GM19372 (cell line): ENCODE measurements around the gene MPHOSPH9.

Experiments used
- ATAC-seq: cut with Tn5 transposase; IDR thresholded peaks from one replicate; pipeline ENCODE4 v1.9.1; 2021; ENCODE audit warnings: mild to moderate bottlenecking, low read depth, moderate library complexity; ENCODE audit not compliant: unreplicated experiment

MPHOSPH9 gene

DNA sequence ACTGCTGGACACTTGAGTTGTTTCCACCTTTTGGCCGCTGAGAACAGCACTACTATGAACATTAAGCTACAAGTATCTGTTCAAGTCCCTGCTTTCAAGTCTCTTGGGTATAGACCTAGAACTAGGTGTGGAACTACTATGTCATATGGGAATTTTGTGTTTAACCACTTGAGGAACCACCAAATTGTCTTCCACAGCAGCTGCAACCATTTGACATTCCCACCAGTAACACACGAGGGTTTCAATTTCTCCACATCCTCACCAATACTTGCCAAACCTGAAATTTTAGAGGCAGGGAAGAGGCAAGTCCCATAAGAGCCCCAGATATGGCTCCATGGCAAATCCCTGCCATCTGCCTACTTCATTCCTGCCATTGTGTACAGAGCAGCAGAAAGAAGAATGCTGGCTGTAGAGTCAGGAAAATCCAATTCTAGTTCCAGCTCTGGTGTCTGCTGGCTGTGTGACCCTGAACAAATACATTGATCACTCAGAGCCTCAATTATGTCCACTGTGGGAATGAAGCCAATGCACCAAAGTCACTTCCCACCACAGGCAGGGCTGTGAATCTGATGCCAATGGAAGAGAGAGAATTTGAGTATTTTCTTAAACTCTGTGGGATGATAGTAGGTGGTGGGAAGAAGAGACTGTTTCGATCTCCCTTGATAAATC, 99.9 kb downstream of the MPHOSPH9 start:
- no peak for ATAC-seq

DNA sequence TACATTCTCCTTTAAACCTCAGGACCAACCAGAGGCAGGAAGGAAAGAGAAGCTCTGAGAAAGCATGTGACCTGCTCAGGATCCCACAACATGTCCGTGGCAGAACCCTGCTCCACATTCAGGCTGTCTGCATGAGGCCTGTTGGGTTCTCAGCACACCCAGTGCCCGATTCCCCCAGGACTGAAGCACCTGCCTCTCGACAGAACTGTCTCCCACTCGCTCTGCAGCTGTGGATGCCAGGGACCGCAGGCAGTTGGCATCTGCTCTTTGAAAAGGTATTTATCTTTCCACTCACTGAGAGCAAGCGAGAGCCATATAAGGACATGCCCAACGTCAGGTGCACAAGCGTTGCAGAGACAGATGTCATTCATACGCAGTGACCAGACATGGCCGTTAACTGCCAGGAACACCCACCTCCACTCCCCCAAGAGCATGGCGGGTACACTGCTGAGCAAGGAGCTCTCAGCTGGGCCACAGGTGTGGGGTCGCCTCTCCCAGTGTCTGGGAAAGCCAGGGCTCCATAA, 101.0 kb downstream of the MPHOSPH9 start:
- ATAC-seq: no peak

DNA sequence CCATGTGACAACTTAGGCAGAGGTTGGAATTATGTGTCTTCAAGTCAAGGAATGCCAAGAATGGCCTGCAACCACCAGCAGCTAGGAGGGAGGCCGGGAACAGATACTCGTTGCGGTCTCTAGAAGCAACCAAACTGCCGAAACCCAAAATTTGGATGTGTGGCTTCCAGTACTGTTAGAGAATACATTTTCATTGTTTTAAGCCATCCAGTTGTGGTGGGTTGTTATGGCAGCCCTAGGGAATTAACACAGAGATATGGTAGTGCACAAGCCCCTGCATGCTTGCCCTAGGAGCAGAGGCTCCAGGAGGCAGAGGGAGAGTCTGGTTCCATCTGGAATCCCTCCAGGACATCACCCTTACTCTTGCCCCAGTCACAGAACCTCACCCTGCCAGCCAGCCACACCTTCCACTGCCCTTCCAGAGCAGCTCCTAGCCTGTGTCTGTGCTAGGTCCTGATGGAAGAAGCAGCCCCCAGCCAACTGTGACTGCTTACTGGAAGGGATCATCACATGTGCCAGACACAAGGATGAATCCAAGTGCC, 101.6 kb downstream of the MPHOSPH9 start:
- ATAC-seq: no peak

DNA sequence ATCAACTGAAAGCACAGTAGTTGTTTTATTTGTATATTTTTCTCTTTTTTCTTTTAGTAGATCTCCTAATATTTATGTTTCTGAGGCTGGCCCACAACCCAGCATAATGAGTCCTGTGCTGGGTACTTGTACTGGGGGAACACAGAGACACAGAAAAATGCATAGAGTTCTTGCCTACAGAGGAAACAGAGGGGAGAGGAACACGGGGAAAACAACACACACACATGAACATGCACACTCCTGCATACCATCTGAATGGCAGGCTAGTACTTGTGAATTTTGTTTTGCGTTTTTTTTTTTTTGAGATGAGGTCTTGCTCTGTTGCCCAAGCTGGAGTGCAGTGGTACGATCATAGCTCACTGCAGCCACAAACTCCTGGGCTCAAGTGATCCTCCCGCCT, 103.3 kb downstream of the MPHOSPH9 start:
- ATAC-seq: no peak

DNA sequence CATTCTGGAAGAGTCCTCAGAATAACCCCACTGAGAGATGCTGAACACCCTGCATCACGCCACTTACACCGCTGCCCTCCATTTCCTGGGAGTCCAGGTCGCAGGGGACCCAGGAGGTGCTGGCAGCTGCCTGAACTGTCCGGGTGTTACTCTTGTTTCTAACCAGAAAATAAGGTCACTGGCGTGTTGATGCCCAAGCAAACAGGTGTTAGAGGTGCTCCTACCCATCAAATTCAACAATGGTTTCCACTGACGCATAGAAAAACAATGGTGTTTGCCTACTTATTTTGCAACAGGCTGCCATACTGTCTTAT, 105.8 kb downstream of the MPHOSPH9 start:
- ATAC-seq: no peak

DNA sequence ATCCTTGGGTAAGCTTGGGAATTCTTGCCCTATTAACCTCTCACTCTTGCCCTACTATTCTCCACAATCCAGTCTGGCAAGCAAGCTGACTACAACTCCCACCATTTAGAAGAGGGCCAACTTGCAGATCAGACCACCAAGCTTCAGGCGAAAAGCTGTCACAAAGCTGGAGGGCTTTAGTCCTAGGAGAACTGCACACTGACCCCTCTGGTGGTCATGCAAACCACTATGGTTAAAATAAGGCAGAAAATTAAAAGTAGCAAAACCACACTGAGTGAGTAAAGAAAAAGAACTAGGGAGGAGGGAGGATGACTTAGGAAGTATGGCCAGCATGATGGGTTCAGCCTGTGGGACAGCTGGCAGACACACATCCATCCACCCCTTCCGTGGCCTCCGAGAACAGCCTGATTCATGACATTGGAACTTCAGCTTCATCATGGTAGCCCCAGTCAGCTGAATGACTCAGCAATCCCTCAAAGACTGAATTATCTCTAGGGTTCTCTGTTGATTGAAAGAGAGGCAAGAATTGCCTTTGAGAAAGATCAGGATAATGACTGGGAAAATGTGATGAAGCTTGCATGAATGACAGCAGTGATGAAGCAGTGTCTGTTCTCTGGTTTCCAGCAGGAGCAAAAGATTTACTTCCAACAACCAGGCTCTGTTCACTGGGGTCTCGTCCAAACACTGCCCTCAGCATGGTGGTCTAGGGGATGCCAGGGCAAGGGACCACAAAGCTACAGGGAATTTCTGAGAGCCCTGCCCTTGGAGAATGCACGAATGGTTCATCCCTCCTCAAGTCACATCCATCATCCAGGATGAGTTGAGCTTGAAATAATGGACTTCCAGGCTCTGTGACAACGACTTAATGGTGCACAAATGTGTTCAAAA, 106.4 kb downstream of the MPHOSPH9 start:
- no peak for ATAC-seq

DNA sequence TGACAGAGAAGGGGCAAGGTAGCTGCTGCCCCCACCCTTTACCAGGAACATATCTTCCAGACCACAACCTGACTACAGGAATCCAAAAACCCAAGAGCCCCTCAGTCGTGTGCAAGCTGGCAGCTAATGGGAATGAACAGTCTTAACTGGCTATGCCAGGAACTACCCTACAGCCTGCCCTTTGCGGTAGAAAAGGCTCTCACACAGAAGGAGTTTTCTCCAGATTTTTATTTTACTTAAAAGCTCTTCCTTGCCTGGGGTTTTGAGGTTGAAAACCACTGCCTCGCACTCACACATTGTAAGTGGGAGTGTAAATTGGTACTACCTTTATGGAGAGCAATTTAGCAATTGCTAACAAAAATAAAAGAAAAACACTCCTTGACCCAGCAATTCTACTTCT, 110.3 kb downstream of the MPHOSPH9 start:
- no peak for ATAC-seq

DNA sequence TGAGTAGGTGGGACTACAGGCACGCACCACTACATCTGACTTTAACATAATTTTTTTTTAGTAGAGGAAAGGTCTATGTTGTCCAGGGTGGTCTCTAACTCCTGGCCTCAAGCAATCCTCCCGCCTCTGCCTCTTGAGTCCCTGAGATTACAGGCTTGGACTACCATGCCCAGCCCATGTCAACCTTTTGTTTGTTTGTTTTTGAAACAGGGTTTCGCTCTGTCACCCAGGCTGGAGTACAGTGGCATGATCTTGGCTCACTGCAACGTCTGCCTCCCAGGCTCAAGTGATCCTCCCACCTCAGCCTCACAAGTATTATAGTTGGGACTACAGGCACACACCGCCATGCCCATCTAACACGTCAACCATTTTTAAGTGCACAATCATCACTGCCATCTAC, 111.3 kb downstream of the MPHOSPH9 start:
- no peak for ATAC-seq

DNA sequence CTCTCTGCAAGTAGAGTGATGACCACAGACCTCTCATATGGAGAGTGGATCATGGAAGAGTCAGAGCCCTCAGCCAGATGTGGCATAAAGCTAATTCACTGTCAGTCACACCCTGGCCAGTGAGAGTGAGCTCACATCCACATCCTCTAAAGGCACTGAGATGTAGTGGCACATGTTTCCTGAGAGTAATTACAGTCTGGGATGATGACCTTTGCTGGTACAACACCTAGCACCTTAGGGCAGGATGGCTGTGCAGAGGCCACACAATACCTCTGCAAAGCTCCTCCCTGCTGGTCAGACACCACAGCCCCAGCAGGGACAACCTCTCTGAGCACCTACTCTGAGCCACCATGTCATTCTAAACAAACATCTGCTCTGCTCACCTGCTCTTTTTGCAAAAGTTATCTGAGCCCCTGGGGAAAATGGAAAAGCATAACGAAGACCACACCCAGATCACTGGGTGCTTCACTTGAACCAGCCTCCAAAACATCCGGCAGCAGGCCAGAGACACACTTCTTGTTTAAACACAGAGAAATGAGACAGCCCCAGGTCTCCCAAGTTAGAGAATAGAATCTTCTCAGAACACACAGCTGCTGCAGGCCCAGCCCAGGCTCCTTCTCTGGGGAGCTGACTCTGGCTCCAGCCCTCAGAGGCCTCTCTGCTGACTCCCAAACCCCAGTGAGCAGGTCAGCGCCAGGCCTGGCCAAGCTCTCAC, 112.3 kb downstream of the MPHOSPH9 start:
- no peak for ATAC-seq

DNA sequence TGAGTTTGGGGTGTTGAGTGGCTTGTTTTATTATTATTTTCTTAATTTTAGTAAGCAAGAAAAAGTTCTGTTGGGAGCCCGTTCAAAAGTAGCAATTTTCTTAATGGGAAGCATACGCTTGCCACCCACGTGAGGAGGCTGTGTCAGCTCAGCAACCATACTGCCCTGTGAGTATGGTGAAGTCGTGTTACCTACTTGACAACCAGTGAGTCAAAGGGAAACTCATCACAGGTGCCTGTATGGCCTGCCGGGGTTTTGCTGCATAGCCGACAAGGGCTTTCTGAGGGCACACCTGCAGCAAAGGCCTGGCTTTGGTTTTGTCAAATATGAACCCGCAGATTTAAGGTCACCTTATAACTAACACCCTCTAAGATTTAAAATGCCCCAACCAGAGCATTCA, 113.1 kb downstream of the MPHOSPH9 start:
- no peak for ATAC-seq

DNA sequence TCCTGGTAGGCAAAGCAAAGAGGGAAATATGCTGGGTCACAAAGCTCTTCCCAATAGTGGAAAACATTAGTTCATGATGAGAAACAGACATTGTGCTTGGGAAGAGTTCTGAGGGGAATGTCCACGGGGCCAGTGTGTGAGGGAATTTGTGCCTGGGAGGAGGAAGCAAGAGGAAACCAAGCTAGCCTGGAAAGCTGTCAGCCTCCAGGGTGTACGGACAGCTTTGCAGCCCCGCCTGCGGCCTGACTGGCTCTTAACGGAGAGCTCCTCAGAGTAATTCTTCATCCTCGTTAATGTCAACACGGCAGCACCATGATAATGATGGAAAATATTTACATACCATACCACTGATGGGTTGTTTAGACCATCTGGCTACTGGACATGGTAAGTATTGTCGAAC, 114.4 kb downstream of the MPHOSPH9 start:
- ATAC-seq: no peak

DNA sequence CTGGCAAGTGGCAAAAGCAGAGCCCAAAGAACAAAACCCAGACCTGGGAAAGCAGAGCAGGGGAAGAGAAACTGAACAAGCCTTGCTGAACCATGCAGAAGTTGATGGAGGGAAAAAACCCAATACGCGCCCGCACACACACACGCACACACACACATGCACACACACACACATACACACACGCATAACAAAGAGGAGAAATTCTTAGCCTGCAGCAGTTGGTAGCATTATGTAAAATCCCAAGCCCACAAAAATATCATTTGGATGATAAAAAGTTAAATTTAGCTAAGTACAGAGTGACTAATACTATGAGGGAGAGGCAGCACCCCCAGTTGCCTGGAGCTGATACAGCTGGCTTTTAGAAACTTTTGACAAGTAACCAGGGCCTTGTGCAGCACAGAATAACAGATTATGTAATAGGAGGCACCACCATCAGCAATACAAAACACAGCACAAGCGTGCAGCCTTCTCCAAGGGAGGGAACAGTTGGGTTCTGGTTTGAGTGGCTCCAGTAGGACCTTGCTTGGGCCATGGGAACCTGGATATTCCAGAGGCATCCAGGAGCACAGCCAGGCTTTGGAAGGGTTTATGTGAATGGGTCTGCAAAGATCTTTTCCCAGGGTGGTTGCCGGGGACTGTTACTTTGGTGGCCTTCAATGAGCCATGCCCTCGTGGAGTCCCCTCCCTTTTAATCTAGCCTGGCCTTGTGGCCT, 117.4 kb downstream of the MPHOSPH9 start:
- ATAC-seq: no peak

DNA sequence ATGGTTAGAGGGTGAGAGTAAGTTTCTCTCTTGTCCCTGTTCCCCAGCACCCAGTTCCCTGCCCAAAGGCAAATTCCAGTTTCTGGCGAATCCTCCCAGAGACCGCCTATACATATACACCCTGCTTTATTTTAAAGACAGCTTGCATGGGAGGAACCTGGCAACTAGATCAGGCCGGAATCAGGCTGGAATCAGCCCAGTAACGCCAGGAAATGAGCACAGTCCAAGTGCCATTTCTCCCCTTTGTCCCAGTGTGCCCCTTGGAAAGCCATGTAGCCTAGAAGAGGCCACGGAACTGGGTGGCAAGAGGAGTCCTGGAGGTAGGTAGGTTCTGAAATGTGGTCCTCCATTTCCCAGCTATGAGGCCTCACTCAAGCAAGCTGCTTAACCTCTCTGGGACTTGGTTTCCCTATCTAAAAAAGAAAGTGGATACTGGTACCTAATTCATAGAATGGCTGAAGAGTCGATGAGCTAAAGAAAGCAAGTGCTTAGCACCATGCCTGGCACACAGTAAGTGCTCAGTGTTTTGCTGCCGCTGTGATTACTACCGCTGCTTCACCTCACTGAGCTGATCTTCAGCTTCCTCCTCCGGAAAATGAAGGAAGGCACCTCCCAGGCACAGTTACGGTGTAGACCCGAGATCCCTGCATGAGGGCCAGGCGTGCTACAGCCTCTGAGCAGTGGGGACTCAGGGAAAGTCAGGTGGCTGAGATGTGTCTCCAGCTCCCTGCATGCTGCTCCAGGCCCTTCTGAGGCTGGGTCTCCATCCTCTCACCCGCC, 118.4 kb downstream of the MPHOSPH9 start:
- ATAC-seq: no peak

DNA sequence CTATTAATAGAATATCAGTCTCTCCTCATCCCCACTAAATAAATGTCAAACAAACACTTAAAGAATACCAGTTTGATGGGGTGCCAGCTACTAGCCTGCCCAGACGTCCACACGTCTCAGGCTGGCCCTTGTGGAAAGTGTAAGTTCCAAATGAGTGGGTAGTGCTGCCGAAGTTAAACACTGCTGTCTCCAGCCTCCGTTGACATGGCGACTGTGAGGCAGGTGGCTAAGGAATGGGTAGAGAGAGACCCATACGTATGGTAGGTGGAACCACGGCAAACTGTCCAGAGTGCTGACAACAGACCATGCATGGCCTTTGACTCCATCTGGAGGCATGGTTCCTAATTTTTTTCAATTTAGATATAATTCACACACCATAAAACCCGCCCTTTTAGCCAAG, 119.9 kb downstream of the MPHOSPH9 start:
- no peak for ATAC-seq

DNA sequence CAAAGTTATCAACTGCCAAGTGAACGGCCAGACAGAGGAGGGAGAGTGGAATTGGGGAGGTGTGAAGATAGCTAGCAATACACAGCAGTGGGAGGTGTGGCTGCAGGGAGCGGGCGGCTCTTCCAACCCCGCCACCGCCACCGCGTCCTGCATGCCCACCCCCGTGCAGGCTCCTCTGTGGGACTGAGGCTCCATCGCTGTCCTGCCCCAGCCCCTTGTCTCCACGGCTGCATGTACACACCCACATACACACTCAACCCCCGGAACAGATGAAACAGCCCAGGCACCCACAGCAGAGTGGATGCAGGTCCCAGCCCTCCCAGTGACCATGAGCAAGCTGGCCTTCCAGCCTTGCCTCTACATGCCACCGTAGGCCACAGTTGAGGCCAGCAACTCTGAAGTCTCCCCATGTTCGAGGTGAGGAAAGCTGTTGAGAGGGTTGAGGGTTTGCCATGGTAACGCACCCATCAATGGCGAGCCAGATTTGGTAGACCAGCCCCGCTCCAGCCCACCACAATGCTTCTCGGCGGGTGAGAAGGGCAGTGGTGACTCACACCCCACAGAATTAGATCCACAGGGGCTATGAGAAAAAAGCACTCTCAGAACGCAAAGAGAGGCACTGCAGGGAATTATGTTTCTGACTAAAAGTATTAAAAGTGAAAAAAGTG, 121.3 kb downstream of the MPHOSPH9 start:
- no peak for ATAC-seq

DNA sequence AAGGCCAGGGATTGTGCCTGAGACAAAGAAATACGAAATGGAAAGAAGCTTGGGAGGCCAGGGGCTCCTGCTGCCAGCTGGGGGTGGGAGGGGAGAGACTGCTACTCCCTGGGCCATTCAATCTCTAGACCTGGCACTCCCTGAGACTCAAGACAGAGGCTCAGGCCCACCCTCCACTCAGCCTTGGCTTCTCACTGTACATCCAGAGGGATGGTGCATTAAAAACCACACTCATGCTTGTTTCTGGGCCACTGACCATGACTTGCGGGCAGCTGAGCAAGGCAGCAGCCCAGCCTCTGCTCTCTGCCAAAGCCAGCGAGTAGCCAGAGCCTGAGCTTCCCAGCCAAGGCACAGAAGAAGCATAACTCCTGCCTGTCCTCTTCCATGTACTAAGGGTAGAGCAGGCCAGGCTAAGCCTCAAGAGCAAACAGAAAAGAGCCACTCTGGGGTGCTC, 123.6 kb downstream of the MPHOSPH9 start:
- ATAC-seq: no peak

DNA sequence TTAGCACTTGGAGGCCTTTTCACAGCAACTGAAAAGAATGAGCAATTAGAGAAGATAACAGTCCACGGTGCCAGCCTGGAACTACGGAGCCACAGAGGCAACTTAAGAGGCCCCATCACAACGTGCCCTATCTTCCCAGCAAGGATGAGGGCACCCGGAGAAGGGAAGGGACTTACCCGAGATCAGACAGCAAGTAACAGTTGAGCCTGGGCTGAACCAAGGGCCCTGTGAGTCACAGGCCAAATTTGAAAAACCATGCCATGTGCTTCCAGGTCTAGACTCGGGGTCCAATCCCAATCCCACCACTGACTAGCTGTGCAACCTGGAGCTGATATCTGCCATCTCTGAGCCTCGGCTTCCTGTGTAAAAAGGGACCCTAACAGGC, 124.3 kb downstream of the MPHOSPH9 start:
- no peak for ATAC-seq

DNA sequence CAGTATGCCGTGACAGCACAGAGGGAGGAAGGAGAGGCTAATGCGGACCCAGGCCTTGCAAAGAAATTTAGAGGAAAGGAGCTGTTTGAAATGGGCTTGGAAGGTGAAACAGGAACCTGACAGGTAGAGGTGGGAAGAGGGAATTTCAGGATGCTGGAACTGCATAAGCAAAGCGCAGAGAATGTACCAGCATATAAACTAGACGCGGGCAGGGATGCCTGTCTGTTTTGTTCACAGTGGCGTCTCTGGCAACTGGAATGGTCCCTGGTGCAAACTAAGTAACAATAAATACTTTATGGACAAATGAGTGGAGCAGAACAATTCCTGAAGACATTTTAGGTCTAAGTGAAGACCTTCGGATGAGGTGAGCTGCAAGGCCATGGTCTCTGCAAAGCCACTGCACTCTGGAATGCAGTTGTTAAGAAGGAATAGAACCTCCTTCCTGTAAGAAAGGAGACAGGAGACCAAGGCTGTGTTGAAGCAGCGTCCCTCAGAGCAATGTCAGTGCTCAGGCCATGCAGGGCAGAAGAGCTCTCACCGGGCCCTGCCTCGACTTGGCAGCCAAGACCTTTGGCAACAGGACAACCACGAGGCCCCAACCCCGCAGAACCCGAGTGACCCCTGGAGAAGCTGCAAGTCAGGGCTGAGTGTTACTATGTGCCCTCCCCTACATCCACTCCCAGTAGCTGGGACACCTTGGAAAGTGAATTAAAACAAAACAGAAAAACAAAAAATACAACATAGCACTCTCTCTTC, 124.8 kb downstream of the MPHOSPH9 start:
- ATAC-seq: no peak
